Chondrocyte (in vitro differentiated cells): ENCODE results near the gene GGTLC1. TPM values are rescaled to one million over a fixed set of nuclear protein-coding genes. Genes with fewer than 3 reads are reported as not detected.

ENCODE experiments used
- DNase-seq: peaks from one replicate; pipeline ENCODE4 v3.0.0; 2021; ENCODE audit warnings: mixed read lengths, low spot score
- H3K27ac Mint-ChIP-seq: one replicate; pipeline ENCODE4 v1.8.0; 2021; ENCODE audit warnings: mild to moderate bottlenecking, moderate library complexity, mixed read lengths; ENCODE audit not compliant: unreplicated experiment
- H3K27me3 Mint-ChIP-seq: 2 replicates; pipeline ENCODE4 v1.8.0; 2021; ENCODE audit warnings: low read depth, mixed read lengths
- H3K36me3 Mint-ChIP-seq: 2 replicates; pipeline ENCODE4 v1.8.0; 2021; ENCODE audit warnings: low read depth, mixed read lengths
- H3K4me1 Mint-ChIP-seq: 2 replicates; pipeline ENCODE4 v1.8.0; 2021; ENCODE audit warnings: low read depth, mild to moderate bottlenecking, mixed read lengths
- H3K4me3 Mint-ChIP-seq: one replicate; pipeline ENCODE4 v1.8.0; 2021; ENCODE audit warnings: mild to moderate bottlenecking, moderate library complexity, mixed read lengths; ENCODE audit not compliant: unreplicated experiment
- H3K9me3 Mint-ChIP-seq: 2 replicates; pipeline ENCODE4 v1.8.0; 2021; ENCODE audit warnings: low read depth, mixed read lengths
- total RNA-seq: library from RNA; stranded (reverse); gene quantifications from 3 replicates; pipeline ENCODE4 v1.2.1, GENCODE V29; 2021
- TF ChIP-seq, protein P1 (sequence below): fragments of 200-600 bp; sonication (generic); IDR thresholded peaks from 2 replicates; pipeline ENCODE4 v1.5.0; 2021; ENCODE audit warnings: antibody characterized with exemption, mild to moderate bottlenecking, moderate library complexity

Gene GGTLC1
- total RNA-seq, 1 donor from 2014 or later: not detected

GRCh38 chr20:23955896-23956295, 32.7 kb downstream of the GGTLC1 start:
- Mint-ChIP-seq H3K4me3 (no peak overlapping the region), H3K27me3 (peaks cover 49% of the 10 kb centered on the region), H3K4me1 (no peaks in the 10 kb centered on the region), H3K36me3 (no peaks in the 10 kb centered on the region), H3K9me3 (peaks cover 2% of the 10 kb centered on the region), H3K27ac (no peak overlapping the region)
- no peak for DNase-seq
- TF ChIP-seq, protein P1, sequence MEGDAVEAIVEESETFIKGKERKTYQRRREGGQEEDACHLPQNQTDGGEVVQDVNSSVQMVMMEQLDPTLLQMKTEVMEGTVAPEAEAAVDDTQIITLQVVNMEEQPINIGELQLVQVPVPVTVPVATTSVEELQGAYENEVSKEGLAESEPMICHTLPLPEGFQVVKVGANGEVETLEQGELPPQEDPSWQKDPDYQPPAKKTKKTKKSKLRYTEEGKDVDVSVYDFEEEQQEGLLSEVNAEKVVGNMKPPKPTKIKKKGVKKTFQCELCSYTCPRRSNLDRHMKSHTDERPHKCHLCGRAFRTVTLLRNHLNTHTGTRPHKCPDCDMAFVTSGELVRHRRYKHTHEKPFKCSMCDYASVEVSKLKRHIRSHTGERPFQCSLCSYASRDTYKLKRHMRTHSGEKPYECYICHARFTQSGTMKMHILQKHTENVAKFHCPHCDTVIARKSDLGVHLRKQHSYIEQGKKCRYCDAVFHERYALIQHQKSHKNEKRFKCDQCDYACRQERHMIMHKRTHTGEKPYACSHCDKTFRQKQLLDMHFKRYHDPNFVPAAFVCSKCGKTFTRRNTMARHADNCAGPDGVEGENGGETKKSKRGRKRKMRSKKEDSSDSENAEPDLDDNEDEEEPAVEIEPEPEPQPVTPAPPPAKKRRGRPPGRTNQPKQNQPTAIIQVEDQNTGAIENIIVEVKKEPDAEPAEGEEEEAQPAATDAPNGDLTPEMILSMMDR: no peak

DNA sequence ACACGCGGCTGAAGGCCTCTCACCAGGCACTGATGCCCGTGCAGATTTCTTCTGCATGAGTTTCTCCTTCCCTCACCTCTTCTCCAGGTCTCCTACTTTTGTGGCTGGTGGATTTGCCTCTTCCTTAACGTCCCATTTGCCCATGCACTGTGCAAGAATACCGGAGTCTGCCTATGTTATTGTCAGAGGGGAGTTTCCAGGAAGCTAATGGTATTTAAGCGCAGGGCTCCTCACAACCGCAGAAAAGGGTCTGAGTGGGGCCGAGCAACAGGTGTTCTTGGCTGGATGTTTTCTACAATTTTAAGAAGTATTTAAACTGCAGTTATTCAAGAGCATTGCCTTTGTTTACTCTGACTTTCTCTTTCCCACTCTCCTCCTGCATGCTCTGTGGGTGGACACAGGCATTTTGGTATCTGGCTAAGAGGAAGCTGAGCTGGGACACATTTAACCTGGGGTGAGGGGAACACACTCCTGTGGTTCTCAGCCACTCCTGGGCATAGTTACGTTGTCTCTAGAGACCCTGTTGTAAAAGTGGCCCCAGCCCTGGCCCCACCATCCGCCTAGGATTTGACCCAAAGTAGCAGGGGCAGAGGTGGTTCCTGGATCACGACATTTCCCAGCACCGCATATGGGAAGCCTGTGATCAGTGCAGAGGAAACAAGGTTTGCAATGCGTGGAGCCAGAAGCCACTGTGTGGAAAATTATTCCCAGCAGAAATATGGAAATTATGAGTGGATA, 34.4 kb downstream of the GGTLC1 start:
- no peak for DNase-seq
- Mint-ChIP-seq H3K4me3 (no peak overlapping the region), H3K27me3 (peaks cover 49% of the 10 kb centered on the region), H3K9me3 (no peaks in the 10 kb centered on the region), H3K27ac (no peak overlapping the region), H3K36me3 (no peaks in the 10 kb centered on the region), H3K4me1 (no peaks in the 10 kb centered on the region)
- TF ChIP-seq, protein P1: no peak

DNA sequence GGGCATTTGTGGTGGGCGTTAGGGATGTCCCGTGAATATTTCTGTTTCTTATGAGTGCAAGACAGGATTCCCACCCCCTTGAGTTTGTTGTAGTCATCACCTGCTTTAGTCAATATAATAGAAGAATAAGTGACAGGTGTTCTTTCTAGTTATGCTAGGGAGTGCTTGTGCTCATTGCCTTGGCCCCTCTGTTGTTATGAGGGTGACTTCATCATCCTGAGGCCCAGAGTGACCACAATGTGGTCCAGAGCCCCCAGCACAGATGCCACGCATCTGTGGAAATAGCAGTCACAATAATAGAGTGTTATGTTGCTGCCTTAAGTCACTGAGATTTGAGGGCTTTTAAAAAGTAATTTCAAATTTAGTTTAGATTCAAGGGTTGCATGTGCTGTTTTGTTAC, 42.4 kb downstream of the GGTLC1 start:
- no peak overlapping the region for H3K4me3 Mint-ChIP-seq

GRCh38 chr20:23943304-23943703, 45.3 kb downstream of the GGTLC1 start:
- TF ChIP-seq, protein P1: no peak
- Mint-ChIP-seq H3K4me1 (no peaks in the 10 kb centered on the region), H3K27me3 (peaks cover 21% of the 10 kb centered on the region), H3K9me3 (peaks cover 5% of the 10 kb centered on the region), H3K4me3 (no peak overlapping the region), H3K36me3 (no peaks in the 10 kb centered on the region), H3K27ac (no peak overlapping the region)
- DNase-seq: no peak

More for the DNA sequence above, 42.4 kb downstream of the GGTLC1 start:
- TF ChIP-seq, protein P1: no peak
- no peak for DNase-seq
- Mint-ChIP-seq H3K27ac (no peak overlapping the region), H3K36me3 (no peaks in the 10 kb centered on the region), H3K9me3 (no peaks in the 10 kb centered on the region), H3K27me3 (peaks cover 30% of the 10 kb centered on the region), H3K4me1 (no peaks in the 10 kb centered on the region)

- no peak for DNase-seq
- Mint-ChIP-seq H3K9me3 (peaks cover 5% of the 10 kb centered on the region), H3K4me1 (no peaks in the 10 kb centered on the region), H3K27me3 (peaks cover 12% of the 10 kb centered on the region), H3K4me3 (no peak overlapping the region), H3K27ac (no peak overlapping the region), H3K36me3 (no peaks in the 10 kb centered on the region)
- TF ChIP-seq, protein P1: no peak
These were observed 48.9 kb downstream of the GGTLC1 start for GRCh38 chr20:23939641-23940040.
